RWPE1 (cell line): Measurements from ENCODE around the gene MYO3A.
"Not testable (repeated sequence)": the region's sequence is repeated elsewhere in the genome, so short reads cannot be mapped to it uniquely, and the experiment has no call there.

Source experiments
- CTCF ChIA-PET: fragments of 350-600 bp; sonication (Branson Sonifier 250); formaldehyde crosslinking; extraction: SDS; loops from one replicate; lab custom pipeline; 2021; lab: Yijun Ruan, JAX
- POLR2A ChIA-PET: fragments of 400-600 bp; formaldehyde crosslinking; extraction: SDS; loops from one replicate; lab custom pipeline; 2020; ENCODE audit warnings: antibody characterized with exemption; ENCODE audit not compliant: low non-redundant PET; lab: Yijun Ruan, JAX
- DNase-seq: peaks from one replicate; pipeline ENCODE4 v3.0.0; 2012; ENCODE audit warnings: low spot score
- H3K27ac ChIP-seq: fragments of 450-650 bp; 2 replicates; pipeline ENCODE4 v1.5.1; 2017
- CTCF ChIP-seq: fragments of 450-650 bp; conservative IDR thresholded peaks from 2 replicates; pipeline ENCODE4 v1.5.1; 2017; ENCODE audit warnings: low read depth, mild to moderate bottlenecking

Gene MYO3A

GRCh38 chr10:26046073-26046700 is 112.2 kb downstream of the MYO3A start:
- no peak for TF ChIP-seq CTCF
- H3K27ac ChIP-seq = no peak overlapping the region
- POLR2A ChIA-PET = no interaction called here
- CTCF ChIA-PET = no interaction called here
- DNase-seq = no peak

- no peak overlapping the region for H3K27ac ChIP-seq
- ChIA-PET CTCF (no interaction called here), POLR2A (no interaction called here)
- DNase-seq = no peak
- TF ChIP-seq CTCF = no peak
Measured at GRCh38 chr10:26048756-26049155, 114.7 kb downstream of the MYO3A start.

- ChIA-PET POLR2A (no interaction called here), CTCF (no interaction called here)
- no peak for TF ChIP-seq CTCF
- no peak for DNase-seq
- no peak overlapping the region for H3K27ac ChIP-seq
Measured at GRCh38 chr10:26052326-26052725, 118.3 kb downstream of the MYO3A start.

- no peak overlapping the region for H3K27ac ChIP-seq
- ChIA-PET CTCF (no interaction called here), POLR2A (no interaction called here)
- TF ChIP-seq CTCF = no peak
- DNase-seq = no peak
Measured at GRCh38 chr10:26057466-26057865, 123.4 kb downstream of the MYO3A start.

- CTCF ChIA-PET = interaction anchor here (0.6 kb wide), 1 partner anchor 30 kb away, joined by 4 read pairs; no protein-coding TSS in a partner anchor
- no peak for TF ChIP-seq CTCF
- no peak overlapping the region for H3K27ac ChIP-seq
- POLR2A ChIA-PET = no interaction called here
- DNase-seq = no peak
Measured at GRCh38 chr10:26064106-26064505, 130.1 kb downstream of the MYO3A start.

- no peak for DNase-seq
- POLR2A ChIA-PET = no interaction called here
- no peak overlapping the region for H3K27ac ChIP-seq
- no peak for TF ChIP-seq CTCF
- CTCF ChIA-PET = interaction anchor here (0.6 kb wide), 1 partner anchor 1260 kb away, joined by 3 read pairs; no protein-coding TSS in a partner anchor
Measured at GRCh38 chr10:26067680-26068079, 133.7 kb downstream of the MYO3A start.

- POLR2A ChIA-PET, CTCF ChIA-PET: not testable (repeated sequence)
Measured at GRCh38 chr10:26080971-26081370, 146.9 kb downstream of the MYO3A start.

More at GRCh38 chr10:26080971-26081370, 146.9 kb downstream of the MYO3A start:
- not testable (repeated sequence) for H3K27ac ChIP-seq, DNase-seq
